D721Med (cell line): ENCODE measurements around the gene TKFC.

Experiments
- DNase-seq: peaks from one replicate; pipeline ENCODE4 v3.0.0; 2011; ENCODE audit warnings: low spot score; ENCODE audit not compliant: insufficient read length
- FAIRE-seq: peaks from 2 replicates; lab custom pipeline; 2011; peaks lifted over from hg19 to GRCh38; lab: Jason Lieb, UNC
- CTCF ChIP-seq: IDR thresholded peaks from 2 replicates; pipeline ENCODE4 v1.5.1; 2012; ENCODE audit warnings: mild to moderate bottlenecking, control low read depth; ENCODE audit not compliant: insufficient read depth; ENCODE audit errors: missing control alignments

The TKFC gene

GRCh38 chr11:61367406-61367805 is 34.4 kb downstream of the TKFC start:
- DNase-seq: peak; percentile 82
- peak; percentile 21 for FAIRE-seq
- no peak for TF ChIP-seq CTCF

- no peak for DNase-seq
- no peak for TF ChIP-seq CTCF
- FAIRE-seq: no peak
Measured at GRCh38 chr11:61368646-61369045, 35.6 kb downstream of the TKFC start.

GRCh38 chr11:61369372-61370348 is 36.6 kb downstream of the TKFC start:
- FAIRE-seq: no peak
- DNase-seq: no peak

GRCh38 chr11:61370349-61371005 is 37.4 kb downstream of the TKFC start:
- no peak for FAIRE-seq
- TF ChIP-seq CTCF: no peak
- no peak for DNase-seq

More at GRCh38 chr11:61369372-61370348, 36.6 kb downstream of the TKFC start:
- TF ChIP-seq CTCF: no peak

- FAIRE-seq (no peak), DNase-seq (no peak)
- TF ChIP-seq CTCF: no peak
Measured at GRCh38 chr11:61372659-61373420, 39.8 kb downstream of the TKFC start.

GRCh38 chr11:61375761-61376108 is 42.7 kb downstream of the TKFC start:
- no peak for TF ChIP-seq CTCF
- no peak for FAIRE-seq

More at GRCh38 chr11:61375761-61376108, 42.7 kb downstream of the TKFC start:
- DNase-seq: no peak
